GM12878 (cell line): ENCODE measurements around the gene MMP11. TPM values are rescaled to one million over a fixed set of nuclear protein-coding genes. Genes with fewer than 3 reads are reported as not detected.

Source experiments
- ATAC-seq: fragments of 200-7000 bp; cut with Tn5 transposase; 3 replicates; pipeline ENCODE4 v1.9.1; 2020; ENCODE audit warnings: mild to moderate bottlenecking, moderate library complexity
- BruUV-seq: library from RNA; stranded (reverse); fragments of 400-500 nt; replicated peaks from 2 replicates; lab custom pipeline; 2021; lab: Mats Ljungman, UMichigan
- CTCF ChIA-PET: fragments of 300-600 bp; sonication (Branson Sonifier 250); formaldehyde crosslinking; extraction: SDS; loops from one replicate; lab custom pipeline; 2021; ENCODE audit warnings: inconsistent platforms; lab: Yijun Ruan, JAX
- POLR2A ChIA-PET: fragments of 350-600 bp; formaldehyde crosslinking; extraction: SDS; loops from one replicate; lab custom pipeline; 2021; ENCODE audit warnings: inconsistent platforms; lab: Charles Lee
- RAD21 ChIA-PET: fragments of 300-600 bp; sonication (Branson Sonifier 250); formaldehyde crosslinking; loops from one replicate; lab custom pipeline; 2023; ENCODE audit warnings: antibody characterized with exemption; ENCODE audit not compliant: unreplicated experiment; lab: Charles Lee
- SMC1A ChIA-PET: fragments of 300-600 bp; sonication (Branson Sonifier 250); formaldehyde crosslinking; loops from one replicate; lab custom pipeline; 2023; ENCODE audit not compliant: unreplicated experiment, uncharacterized antibody; lab: Charles Lee
- DNase-seq: peaks from one replicate; pipeline ENCODE4 v3.0.0-alpha.2; 2011; ENCODE audit warnings: low read depth, low spot score
- FAIRE-seq: peaks from 3 replicates; lab custom pipeline; 2011; peaks lifted over from hg19 to GRCh38; lab: Jason Lieb, UNC
- H2AFZ ChIP-seq: 2 replicates; pipeline ENCODE4 v1.6.0; 2011; ENCODE audit warnings: low read depth, low read length, control low read depth; ENCODE audit not compliant: control insufficient read depth
- H3K27ac ChIP-seq: 2 replicates; pipeline ENCODE4 v1.5.1; 2011; ENCODE audit warnings: control low read depth; ENCODE audit not compliant: control insufficient read depth, insufficient read depth
- H3K27me3 ChIP-seq, 2 experiments: replicated peaks in 1 of 2; 2 replicates each; pipeline versions ENCODE4 v1.6.0 to v1.6.1; 2011; ENCODE audit warnings: low read length in 1 of 2; ENCODE audit not compliant: control insufficient read depth in 2 of 2, insufficient read depth in 2 of 2
- H3K36me3 ChIP-seq, 2 experiments: 2 replicates each; pipeline ENCODE4 v1.5.1; 2011; ENCODE audit warnings: low read length in 1 of 2; ENCODE audit not compliant: control insufficient read depth in 2 of 2, insufficient read depth in 2 of 2
- H3K4me1 ChIP-seq: 2 replicates; pipeline ENCODE4 v1.6.1; 2011; ENCODE audit warnings: mild to moderate bottlenecking, low read length, moderate library complexity, mixed read lengths; ENCODE audit not compliant: control insufficient read depth, insufficient read depth
- H3K4me2 ChIP-seq: 2 replicates; pipeline ENCODE4 v1.6.0; 2011; ENCODE audit warnings: control low read depth; ENCODE audit not compliant: control insufficient read depth, insufficient read depth
- H3K4me3 ChIP-seq: fragments of 200-600 bp; sonication (generic); 2 replicates; pipeline ENCODE4 v1.5.1; 2016
- H3K79me2 ChIP-seq: 2 replicates; pipeline ENCODE4 v1.6.0; 2011; ENCODE audit warnings: low read length; ENCODE audit not compliant: control insufficient read depth, insufficient read depth
- H3K9ac ChIP-seq: 2 replicates; pipeline ENCODE4 v1.8.0; 2011; ENCODE audit warnings: low read length, control low read depth, mixed read lengths; ENCODE audit not compliant: control insufficient read depth, insufficient read depth
- H3K9me3 ChIP-seq: replicated peaks from 3 replicates; pipeline ENCODE4 v1.5.1; 2011; ENCODE audit warnings: mild to moderate bottlenecking, low read length; ENCODE audit not compliant: control insufficient read depth, insufficient read depth
- H4K20me1 ChIP-seq: 2 replicates; pipeline ENCODE4 v1.6.0; 2011; ENCODE audit not compliant: control insufficient read depth, insufficient read depth
- ELK1 ChIP-seq: IDR thresholded peaks from 2 replicates; pipeline ENCODE4 v1.6.1; 2012; ENCODE audit warnings: low read depth, low read length, improper control_type of control experiment
- IKZF2 ChIP-seq, 2 experiments: fragments of 450-650 bp; IDR thresholded peaks; 2 replicates each; pipeline ENCODE4 v1.6.1; 2017; ENCODE audit warnings: mild to moderate bottlenecking in 2 of 2, moderate library complexity in 2 of 2
- IRF4 ChIP-seq: IDR thresholded peaks from 2 replicates; pipeline ENCODE4 v1.6.1; 2011; ENCODE audit warnings: low read depth, low read length
- JUNB ChIP-seq: IDR thresholded peaks from 2 replicates; pipeline ENCODE4 v1.6.1; 2016; ENCODE audit warnings: antibody characterized with exemption, mild to moderate bottlenecking
- MTA2 ChIP-seq: fragments of 450-650 bp; IDR thresholded peaks from 2 replicates; pipeline ENCODE4 v1.6.1; 2016; ENCODE audit warnings: low read depth, mild to moderate bottlenecking, moderate library complexity
- MTA3 ChIP-seq: IDR thresholded peaks from 2 replicates; pipeline ENCODE4 v1.6.1; 2012; ENCODE audit warnings: low read length, inconsistent platforms, borderline replicate concordance
- NFXL1 ChIP-seq: fragments of 450-650 bp; IDR thresholded peaks from 2 replicates; pipeline ENCODE4 v1.6.1; 2017; ENCODE audit warnings: antibody characterized with exemption, mild to moderate bottlenecking, borderline replicate concordance
- SRF ChIP-seq, 2 experiments: IDR thresholded peaks; 2 replicates each; pipeline ENCODE4 v1.6.1; 2011; ENCODE audit warnings: low read depth in 2 of 2, low read length in 2 of 2, mild to moderate bottlenecking in 1 of 2, moderate library complexity in 1 of 2
- WGBS: methylation state at CpG from one replicate; pipeline ENCODE4 v1.1.6; 2016; ENCODE audit warnings: low lambda C conversion rate; ENCODE audit not compliant: insufficient replicate concordance, insufficient coverage; ENCODE audit errors: missing lambda C conversion rate; 5-methylcytosine and 5-hydroxymethylcytosine counted together
- in situ Hi-C: fragments of 300-500 bp; cut with MboI; formaldehyde crosslinking; loops from 9 replicates; pipeline ENCODE4 v1.14.3; 2018; ENCODE audit warnings: mixed read lengths
- intact Hi-C: fragments of 100-400 bp; cut with micrococcal nuclease; formaldehyde crosslinking; loops from one replicate; pipeline ENCODE4 v1.14.2; 2022; ENCODE audit not compliant: unreplicated experiment
- polyA plus RNA-seq, 11 experiments: library from polyadenylated mRNA; depleted of rRNA in 4 of 11; unstranded in 6 of 11; stranded (reverse) in 5 of 11; fragments of >200 nt; fragmentation: Nextera tagmentation in 4 of 11; fragmentation: Illumina TruSeq in 1 of 11; extraction: Ambion mirVana in 4 of 11; extraction: Trizol in 1 of 11; gene quantifications; 1 replicate in 1 of 11; 2 replicates in 10 of 11; pipeline versions ENCODE4 v1.2.1 to v1.2.3, GENCODE V29; 2011 to 2016; ENCODE audit warnings: inconsistent platforms in 2 of 11, missing spikeins in 2 of 11, low read depth in 1 of 11
- total RNA-seq, 4 experiments: library from RNA; depleted of rRNA in 3 of 4; stranded (reverse); fragments of >200 nt in 3 of 4; fragmentation: Illumina TruSeq in 1 of 4; extraction: Trizol in 1 of 4; gene quantifications; 2 replicates each; pipeline versions ENCODE4 v1.2.1 to v1.2.3, GENCODE V29; 2013 to 2021

Gene MMP11
- total and polyA plus RNA-seq, 10 of the 15 experiments (the other 5 are each of a cell fraction or from before 2014, with no cell fraction given), result 0.03 to 1.1 (median 0.31) TPM; not detected in 2

GRCh38 chr22:23777776-23778576 is 5.3 kb downstream of the MMP11 start:
- POLR2A ChIA-PET, result interaction anchor here (1.0 kb wide), 1 partner anchor 25 kb away, joined by 3 read pairs; no protein-coding TSS in a partner anchor
- intact Hi-C loops, result no loop called here
- FAIRE-seq, result no peak
- RAD21 ChIA-PET, result interaction anchor here (1.1 to 1.3 kb wide), 2 partner anchors 68 to 72 kb away, joined by 5 to 6 read pairs; no protein-coding TSS in a partner anchor
- BruUV-seq, result no TSS peak
- Histone ChIP-seq H4K20me1 (no peaks in the 10 kb centered on the region), H3K27ac (no peak overlapping the region), H3K4me3 (no peak overlapping the region), H3K36me3 (no peaks in the 10 kb centered on the region), H3K9me3 (no peaks in the 10 kb centered on the region), H2AFZ (no peak overlapping the region)
- in situ Hi-C loops, result no loop called here
- ATAC-seq, result no peak
- TF ChIP-seq ELK1, result no peak
- TF ChIP-seq IRF4, result no peak
- TF ChIP-seq NFXL1, result no peak
- TF ChIP-seq, all 136 proteins: peak for 0
- no peak for DNase-seq
- peaks cover 2% of the 10 kb centered on the region in 2 experiments; a peak in 2 of 4 replicates for H3K27me3 ChIP-seq
- WGBS, result 72% methylated on average over 11 of the region's 11 CpGs
- ChIA-PET CTCF (interaction anchor here (1.0 to 1.7 kb wide), 3 partner anchors 12 to 116 kb away, joined by 3 read pairs; partner anchors contain the start of gene MIF), SMC1A (interaction anchor here (0.7 to 1.2 kb wide), 2 partner anchors 10 to 46 kb away, joined by 4 read pairs; no protein-coding TSS in a partner anchor)
- no peaks in the 10 kb centered on the region for H3K4me1 ChIP-seq
- H3K79me2 ChIP-seq, result no peaks in the 10 kb centered on the region
- no peak overlapping the region for H3K9ac ChIP-seq
- H3K4me2 ChIP-seq, result no peak overlapping the region

- intact Hi-C loops, result no loop called here
- no peak for FAIRE-seq
- Histone ChIP-seq H3K27ac (no peak overlapping the region), H3K27me3 (peaks cover 0 to 2% of the 10 kb centered on the region in 2 experiments; a peak in 2 of 4 replicates), H3K4me2 (no peak overlapping the region), H3K36me3 (no peaks in the 10 kb centered on the region), H3K4me3 (no peak overlapping the region), H3K9ac (no peak overlapping the region), H2AFZ (no peak overlapping the region), H4K20me1 (no peaks in the 10 kb centered on the region), H3K4me1 (no peaks in the 10 kb centered on the region), H3K79me2 (no peaks in the 10 kb centered on the region), H3K9me3 (no peaks in the 10 kb centered on the region)
- TF ChIP-seq IKZF2 (IDR thresholded peaks at IDR 0.05) (no peak), JUNB (no peak), MTA2 (no peak), MTA3 (no peak), SRF (IDR thresholded peaks at IDR 0.05; ENCODE audit: low read depth in 2 of 2, low read length in 2 of 2) (no peak)
- in situ Hi-C loops, result no loop called here
- BruUV-seq, result no TSS peak
- ChIA-PET POLR2A (interaction anchor here (1.0 kb wide), 1 partner anchor 25 kb away, joined by 3 read pairs; no protein-coding TSS in a partner anchor), SMC1A (interaction anchor here (0.7 to 1.2 kb wide), 2 partner anchors 9 to 45 kb away, joined by 4 read pairs; no protein-coding TSS in a partner anchor), CTCF (interaction anchor here (1.1 to 1.7 kb wide), 2 partner anchors 11 to 116 kb away, joined by 3 read pairs; partner anchors contain the start of gene MIF), RAD21 (interaction anchor here (1.1 to 1.3 kb wide), 2 partner anchors 67 to 71 kb away, joined by 5 to 6 read pairs; no protein-coding TSS in a partner anchor)
- ATAC-seq, result no peak; the same call in 2 of the 3 replicates
- WGBS, result 13% methylated on average over 3 of the region's 3 CpGs
- DNase-seq, result no peak
Observed at GRCh38 chr22:23778577-23778900, 5.9 kb downstream of the MMP11 start.
